PC-9 (cell line): ENCODE measurements around the gene GPR15LG.

Experiments used
- CTCF ChIP-seq: fragments of 200-600 bp; sonication (generic); conservative IDR thresholded peaks from 2 replicates; pipeline ENCODE4 v1.6.1; 2017; ENCODE audit warnings: mixed run types, antibody characterized with exemption, mild to moderate bottlenecking, moderate library complexity
- EZH2 ChIP-seq: fragments of 200-600 bp; sonication (generic); IDR thresholded peaks from 2 replicates; pipeline ENCODE4 v1.8.0; 2017; ENCODE audit warnings: antibody characterized with exemption, low read depth

DNA sequence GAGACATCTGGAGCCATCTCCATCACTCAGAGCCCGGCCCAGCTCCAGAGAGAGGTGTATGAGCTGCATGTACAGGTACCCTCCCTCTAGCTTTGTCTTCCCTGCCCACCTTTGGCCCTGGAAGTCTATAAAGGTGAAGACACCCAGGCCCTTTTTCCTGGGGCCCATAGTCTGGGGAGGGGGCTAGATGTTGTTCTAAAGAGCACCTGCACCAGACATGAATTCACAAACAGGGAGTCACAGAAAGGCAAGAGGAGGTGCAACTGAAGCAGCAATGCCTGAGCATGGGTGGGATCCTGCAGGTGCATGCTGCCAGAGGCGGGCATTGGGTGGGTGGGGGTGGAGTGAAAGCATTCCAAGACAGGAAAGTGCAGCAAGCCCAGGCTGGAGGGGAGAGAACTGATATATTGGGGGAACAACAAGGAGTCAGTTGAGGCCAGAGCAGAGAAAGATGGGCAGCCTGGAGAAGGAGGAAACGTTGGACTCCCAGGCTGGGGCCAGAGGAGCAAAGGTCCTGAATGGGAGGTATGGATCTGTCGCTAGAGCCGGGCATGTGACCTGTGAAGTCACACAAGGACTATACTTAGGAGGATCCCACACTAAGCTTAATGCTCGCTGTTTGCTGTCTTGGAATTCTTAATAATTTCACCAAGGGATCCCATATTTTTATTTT lies 32.4 kb downstream of the GPR15LG start:
- peak; percentile 14; the same call in 1 of the 2 replicates for TF ChIP-seq CTCF
- TF ChIP-seq EZH2, result no peak
